Measurements from ENCODE around the gene PPM1N.

The PPM1N gene

DNA sequence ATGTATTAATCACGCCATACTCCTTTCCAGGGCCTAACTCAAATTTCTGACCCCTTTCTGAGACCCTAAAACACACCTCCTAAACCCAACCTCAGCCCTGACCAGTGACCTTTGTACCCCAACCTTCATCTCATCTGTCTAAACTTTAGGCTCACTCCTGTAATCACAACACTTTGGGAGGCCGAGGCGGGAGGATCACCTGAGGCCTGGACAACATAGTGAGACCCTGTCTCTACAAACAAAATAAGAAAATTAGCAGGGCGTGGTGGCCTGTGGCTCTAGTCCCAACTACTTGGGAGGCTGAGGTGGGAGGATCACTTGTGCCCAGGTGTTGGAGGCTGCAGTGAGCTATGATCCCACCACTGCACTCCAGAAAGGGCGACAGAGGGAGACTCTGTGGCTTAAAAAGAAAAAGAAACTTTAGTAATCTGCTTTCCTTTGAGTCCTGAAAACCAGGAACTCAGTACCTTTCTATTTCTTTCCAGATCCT lies 6.1 kb upstream of the PPM1N start:
- DNase-seq (ENCODE audit: low spot score), result no peak

DNA sequence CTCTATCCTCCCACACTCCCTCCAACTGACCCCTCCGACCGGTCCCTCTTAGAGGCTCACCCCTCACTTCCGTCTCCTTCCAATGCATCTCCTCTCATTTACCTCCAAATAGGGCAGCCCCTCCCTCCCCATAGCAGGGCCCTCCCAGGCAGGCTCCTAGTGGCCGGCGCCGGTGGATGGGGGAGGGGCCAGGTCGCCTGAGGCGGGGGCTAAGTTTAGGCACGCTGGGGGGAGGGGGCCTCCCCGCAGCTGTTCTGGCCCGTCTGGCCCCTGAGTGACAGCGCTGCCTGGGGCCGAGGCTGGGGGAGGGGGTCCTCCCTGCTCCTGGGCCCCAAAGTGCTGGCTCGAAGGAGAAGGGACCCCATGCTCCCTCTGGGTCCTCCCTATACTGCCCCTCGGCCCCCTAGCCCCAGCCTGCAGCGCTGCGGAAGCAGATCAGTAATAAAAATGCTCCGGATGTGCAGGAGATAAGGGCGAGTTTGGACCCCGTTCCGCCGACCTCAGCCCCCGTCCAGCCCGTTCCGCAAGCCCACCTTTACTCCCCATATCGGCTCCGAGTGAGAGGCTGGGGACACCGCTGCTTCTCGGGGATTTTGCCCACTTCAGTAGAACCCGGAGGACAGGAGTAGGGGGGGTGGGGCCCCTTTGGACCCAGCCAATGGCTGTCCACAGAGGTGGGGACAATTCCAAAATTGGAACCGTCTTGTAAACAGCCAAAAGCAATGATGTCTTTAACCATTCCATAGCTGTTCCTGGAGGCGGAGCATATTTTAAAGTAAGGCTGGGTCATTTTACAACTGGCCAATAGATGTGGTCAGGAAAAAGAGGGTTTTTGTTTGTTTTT lies 5.4 kb upstream of the PPM1N start:
- DNase-seq (ENCODE audit: low spot score), result no peak

DNA sequence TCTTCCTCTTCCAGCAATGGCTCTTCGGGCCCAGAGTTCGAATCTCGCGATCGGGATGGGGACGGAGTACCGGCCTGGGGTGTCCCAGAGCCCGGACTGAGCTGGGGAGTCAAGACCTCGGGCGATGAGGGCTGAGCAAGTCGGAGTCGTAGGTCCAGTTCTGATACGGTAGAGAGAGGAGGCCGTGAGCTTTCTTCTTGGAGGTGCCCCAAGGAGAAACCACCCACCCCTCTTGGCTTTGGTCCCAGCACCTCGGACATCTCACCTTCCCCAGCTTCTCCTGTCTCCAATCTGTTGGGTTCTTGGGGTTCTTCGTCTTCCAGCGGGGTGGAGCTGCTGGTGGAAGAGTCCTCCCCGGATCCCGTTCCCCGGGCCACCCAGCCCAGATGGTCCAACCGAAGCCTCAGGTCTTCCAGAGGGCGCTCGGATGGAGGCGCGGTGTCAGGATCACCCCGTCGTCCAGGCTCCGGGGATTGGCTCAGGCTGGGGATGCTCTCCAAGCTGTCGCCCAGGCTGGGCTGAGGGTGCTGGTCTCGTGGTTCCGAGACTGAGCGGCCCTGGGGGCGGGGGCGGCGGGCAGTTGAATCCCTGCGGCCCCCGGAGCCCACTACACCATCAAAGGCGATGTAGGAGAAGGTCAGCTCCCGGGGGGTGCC lies 3.9 kb upstream of the PPM1N start:
- DNase-seq (ENCODE audit: low spot score), result no peak

DNA sequence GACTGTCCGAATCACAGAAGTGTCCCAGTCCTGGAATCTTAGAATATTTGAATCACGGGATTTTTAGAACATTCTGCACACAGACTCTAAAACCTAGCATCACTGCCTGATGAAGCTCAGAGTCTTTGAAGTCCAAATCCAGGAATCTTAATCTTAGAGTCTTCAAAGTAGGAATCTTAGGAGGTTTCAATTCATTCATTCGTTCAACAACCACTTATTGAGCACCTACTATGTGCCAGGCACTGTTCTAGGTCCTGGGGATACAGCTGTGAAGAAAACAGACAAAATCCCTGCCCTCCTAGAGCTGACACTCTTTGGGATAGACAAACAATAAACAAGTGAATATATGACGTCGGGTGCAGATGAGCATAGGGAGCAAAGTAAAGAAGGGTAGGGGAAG lies 3.1 kb upstream of the PPM1N start:
- no peak for DNase-seq (ENCODE audit: low spot score)

DNA sequence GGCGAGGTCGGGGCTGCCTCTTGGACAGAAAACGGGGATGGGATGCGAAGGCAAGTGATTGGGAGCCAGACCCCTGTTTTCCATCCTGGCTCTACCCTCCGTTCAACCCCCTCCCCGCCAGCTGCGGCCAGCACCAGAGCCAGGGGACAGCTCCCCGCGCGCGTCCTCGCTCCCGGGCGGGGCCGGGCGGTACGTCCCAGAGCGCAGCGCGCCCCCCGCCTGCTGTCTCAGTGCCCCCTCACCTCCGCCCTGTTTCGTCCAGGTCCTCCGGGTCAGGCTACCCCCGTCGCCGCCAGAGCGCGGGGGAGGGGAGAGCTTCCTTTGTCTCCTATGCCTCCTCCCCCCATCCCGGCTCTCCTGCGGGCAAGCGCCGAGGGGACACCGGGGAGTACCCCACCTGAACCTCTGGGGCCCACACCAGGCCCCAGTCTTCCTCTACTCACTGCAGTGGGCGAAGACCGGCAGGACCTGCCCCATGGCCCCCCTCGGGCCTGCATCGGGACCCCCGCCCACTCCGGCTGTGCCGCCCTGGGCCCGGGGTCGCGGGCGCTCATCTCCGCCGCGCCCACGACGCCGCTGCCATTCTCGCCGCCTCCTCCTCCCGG lies 1.8 kb upstream of the PPM1N start:
- DNase-seq (ENCODE audit: low spot score), result no peak

DNA sequence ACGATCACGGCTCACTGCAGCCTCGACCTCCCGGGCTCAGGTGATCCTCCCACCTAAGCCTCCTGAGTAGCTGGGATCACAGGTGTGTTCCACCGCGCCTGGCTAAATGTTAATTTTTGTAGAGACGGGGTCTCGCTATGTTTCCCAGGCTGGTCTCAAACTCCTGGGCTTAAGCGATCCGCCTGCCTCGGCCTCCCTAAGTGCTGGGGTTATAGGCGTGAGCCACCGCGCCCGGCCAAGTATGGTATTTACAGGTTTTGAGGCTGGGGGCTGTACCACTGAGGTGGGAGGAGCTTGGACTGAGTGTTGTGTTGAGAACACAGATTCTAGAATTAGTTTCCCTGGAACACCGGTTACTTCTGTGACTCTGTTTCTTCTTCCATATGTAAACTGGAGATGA lies 452 bp upstream of the PPM1N start:
- no peak for DNase-seq (ENCODE audit: low spot score)

DNA sequence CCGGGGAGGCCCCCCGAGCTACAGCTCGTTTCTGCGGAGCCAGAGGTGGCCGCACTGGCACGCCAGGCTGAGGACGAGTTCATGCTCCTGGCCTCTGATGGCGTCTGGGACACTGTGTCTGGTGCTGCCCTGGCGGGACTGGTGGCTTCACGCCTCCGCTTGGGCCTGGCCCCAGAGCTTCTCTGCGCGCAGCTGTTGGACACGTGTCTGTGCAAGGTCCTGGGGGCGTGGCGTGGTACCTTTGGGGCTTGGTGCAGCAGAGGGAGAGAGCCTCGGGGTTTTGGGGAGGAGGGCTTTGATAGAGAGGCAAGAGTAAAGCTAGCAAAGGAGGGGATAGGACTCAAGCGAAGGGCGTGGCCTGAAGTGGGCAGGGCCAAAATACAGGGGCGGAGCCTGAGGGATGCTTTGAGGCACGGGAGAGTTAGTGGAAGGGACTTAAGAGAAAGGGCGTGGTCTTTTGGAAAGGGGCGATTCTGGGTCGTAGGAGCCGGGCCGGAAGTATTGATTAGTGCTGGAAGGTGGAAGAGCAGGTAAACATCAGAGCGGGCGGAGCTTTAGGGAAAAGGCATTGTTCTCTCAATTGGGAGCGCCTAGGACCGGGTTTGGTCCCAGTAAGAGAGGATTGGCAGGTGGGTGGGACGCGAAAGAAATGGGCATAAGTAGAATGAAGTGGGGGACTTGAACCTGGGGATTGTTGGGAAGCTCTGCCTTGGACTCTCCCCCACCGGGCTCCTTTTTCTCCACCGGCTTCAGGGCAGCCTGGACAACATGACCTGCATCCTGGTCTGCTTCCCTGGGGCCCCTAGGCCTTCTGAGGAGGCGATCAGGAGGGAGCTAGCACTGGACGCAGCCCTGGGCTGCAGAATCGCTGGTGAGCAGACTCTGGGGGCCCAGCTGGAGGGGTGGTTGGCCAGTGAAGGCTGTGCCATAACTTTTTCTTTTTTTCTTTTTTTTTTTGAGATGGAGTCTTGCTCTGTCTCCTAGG lies 1.2 kb downstream of the PPM1N start:
- DNase-seq (ENCODE audit: low spot score), result no peak

DNA sequence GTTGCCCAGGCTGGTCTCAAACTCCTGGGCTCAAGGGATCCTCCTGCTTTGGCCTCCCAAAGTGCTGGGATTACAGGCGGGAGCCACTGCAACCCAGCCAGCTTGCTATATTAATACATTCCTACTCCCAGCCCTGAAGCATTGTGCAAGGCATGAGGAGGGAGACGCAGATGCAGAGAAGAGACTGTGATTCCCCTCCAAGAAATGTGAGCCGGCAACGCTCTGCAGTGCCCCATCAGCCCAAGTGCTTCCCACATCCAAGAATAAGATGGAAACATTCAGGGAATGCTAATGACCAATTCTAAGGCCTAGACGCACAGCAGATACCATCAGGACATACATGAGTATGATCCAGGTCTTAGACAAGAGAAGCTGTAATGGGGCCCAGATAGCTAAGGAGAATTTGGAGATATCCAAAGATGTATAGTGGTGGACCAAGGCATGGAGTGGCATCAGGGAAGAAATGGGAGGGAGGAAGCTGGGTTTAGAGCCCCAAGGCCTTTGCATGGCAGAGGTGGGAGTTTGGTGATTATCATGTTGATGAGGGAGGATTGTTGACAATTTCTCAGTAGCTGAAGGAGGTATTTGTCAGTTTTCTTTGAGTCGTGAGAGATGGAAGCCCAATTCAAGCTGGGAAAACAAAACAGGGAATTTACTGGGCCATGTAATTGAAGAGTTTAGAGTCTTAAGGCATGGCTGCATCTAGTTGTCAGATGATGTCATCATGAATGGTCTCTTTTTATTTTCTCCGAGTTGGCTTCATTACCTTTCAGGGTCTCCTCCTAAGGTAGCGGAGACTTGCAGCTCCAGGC lies 2.9 kb downstream of the PPM1N start:
- no peak for DNase-seq (ENCODE audit: low spot score)

DNA sequence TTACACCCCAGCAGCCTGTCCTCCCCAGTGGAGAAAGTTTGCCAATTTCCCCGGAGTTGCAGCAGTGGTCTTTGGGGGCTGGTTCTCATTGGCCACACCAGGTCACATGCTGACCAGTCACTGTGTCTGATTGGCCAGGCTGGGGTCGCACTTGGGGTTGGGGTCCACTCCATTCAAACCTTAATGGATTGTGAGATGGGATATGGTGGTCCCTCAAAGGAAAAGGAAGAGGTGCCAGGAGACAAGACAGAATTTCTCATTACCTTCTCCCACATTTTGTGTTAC lies 3.4 kb downstream of the PPM1N start:
- no peak for DNase-seq (ENCODE audit: low spot score)

DNA sequence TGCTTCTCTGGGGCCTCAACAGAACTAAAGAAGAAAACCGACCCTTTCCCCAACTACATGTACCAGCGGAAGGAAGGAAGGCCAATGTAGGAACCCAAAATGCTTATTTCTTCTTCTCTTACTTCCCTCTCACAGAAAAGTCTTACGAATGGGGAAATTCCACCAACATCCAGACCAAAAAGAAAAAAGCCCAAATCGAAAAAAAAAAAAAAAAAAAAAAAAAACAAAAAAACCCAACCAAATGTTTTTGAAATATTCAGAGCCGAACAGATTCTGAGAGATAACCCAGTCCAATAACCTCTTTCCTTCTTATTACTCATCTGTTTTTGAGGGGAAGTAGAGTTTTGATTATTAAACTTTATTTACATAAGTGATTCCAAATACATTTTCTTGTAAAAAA lies 3.9 kb downstream of the PPM1N start:
- no peak for DNase-seq (ENCODE audit: low spot score)

DNA sequence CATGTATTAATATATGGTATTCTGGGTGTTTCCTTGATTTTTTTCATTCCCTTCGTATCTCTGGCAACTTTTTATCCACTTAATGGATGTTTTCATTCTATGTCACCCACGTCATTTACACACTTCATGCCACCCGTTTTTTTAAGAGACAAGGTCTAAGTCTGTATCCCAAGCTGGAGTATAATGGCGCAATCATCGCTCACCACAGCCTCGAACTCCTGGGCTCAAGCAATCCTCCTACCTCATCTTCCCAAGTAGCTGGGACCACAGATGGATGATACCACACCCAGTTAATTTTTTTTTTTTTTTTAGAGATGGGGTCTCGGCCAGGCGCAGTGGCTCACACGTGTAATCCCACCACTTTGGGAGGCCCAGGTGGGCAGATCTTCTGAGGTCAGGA lies 5.7 kb downstream of the PPM1N start:
- no peak for DNase-seq (ENCODE audit: low spot score)

DNA sequence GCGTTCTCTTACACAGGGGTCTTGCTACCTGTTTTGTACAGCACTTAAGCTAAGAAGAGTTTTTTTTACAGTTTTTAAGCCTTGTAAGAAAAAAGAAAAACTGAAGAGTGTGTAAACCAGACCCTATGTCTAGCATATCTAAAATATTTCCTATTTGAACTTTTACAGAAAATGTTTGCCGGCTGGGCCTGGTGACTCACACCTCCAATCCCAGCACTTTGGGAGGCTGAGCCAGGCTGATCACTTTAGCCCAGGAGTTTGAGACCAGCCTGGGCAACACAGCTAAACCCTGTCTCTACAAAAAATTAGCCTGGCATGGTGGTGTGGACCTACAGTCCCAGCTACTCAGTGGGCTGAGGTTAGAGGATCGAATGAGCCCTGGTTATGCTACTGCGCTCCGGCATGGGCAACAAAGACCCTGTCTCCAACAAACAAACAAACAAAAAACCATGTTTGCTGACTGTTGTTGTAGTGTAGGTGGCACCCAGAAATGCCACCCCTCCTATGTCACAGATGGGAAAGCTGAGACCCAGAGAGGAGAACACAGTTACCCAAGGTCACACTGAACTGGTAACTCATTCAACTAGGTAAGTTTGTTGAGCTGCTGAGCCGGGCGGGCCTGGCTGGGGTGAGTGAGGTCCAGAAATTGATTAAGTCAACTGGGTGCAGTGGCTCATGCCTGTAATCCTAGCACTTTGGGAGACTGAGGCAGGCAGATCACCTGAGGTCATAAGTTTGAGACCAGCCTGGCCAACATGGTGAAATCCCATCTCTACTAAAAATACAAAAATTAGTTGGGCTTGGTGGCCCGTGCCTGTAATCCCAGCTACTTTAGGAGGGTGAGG lies 7.1 kb downstream of the PPM1N start:
- DNase-seq (ENCODE audit: low spot score), result no peak

DNA sequence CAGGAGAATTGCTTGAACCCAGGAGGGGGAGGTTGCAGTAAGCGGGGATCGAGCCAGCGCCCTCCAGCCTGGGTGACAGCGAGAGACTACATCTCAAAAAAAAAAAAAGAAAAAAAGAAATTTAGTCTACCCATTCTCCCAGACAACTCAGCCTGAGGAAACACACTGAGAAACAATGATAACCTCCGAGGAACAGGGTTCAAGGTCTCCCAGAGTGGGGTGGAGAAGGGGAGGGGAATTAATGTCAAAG lies 7.7 kb downstream of the PPM1N start:
- DNase-seq (ENCODE audit: low spot score), result no peak

DNA sequence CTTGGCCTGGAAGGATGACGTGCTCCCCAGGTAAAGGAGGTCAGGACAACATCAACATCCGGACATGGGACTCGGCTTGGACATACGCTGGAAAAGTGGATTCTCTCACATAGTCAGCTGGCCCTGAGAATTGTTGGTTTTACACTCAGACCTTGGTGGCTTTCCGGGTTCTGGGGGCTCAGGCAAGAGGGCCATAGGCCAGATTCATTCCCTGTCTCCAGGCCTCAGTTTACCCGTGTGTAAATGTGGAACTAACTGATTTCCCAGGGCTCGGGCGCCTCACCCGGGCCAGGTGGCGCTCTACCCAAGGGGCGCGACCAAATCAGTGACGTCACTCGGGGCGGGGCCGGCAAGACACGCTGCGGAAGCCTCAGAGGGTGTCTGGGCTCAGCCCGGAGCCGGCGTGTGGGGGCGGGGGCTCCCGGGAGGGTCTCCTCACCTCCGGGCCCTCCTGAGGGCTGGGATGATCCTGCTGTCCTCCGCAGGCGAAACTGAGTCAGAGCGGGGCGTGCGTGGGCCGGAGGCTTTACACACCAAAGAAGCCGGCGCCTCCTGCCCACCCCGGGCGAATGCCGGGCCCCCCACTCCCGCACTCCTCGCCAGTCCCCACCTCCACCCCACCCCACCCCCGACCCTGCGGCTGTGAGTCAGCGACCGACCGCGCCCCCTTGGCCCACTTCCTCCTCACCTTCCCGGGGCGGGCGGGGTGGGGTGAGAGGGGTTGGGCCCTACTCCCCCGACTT lies 8.2 kb downstream of the PPM1N start:
- peak; percentile 83 for DNase-seq (ENCODE audit: low spot score)

DNA sequence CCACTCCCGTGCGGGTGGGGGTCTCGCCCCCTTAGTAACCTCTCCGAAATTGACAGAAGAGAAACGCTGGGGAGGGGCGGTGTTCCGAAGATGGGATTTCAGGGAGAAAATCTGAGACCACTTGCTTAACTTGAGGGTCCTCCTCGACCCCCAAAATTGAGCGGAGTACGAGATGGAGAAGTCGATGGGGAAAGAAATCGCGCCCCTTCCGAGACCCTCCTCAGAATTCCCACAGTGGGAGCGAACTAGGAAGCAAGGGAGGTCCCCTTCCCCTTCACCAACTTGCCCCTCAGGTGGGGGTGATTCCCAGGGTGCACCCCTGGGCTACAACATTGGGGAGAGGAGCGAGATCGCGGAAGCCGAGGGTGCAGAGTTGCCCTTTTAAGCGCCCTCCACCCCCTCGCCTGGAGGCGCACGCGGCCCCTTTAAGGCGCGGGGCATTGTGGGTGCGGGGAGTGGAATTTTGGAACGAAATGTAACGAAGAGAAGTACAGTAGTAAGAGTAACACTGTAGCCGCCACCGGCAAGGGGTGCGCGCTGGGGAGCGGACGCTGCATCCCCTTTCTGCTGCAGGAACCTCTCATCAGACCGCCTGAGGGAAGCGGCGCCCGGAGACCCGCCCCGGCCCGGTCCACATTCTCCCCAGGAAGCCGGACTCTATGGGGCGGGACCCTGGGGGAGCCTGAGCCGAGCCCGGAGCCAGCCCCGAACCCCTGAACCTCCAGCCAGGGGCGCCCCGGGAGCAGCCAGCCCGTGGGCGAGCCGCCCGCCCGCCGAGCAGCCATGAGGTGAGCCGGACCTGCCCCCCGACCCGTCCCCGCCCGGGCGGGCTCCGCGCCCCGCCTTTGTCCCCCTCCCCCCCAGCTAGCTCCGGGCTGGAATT lies 9.0 kb downstream of the PPM1N start, which contains the start of gene VASP:
Gene VASP (plus strand): TSS at position 491 of the 883 bp plus-strand sequence. CDS start 293 bp downstream, at position 784.
- DNase-seq (ENCODE audit: low spot score), result peak; percentile 73

DNA sequence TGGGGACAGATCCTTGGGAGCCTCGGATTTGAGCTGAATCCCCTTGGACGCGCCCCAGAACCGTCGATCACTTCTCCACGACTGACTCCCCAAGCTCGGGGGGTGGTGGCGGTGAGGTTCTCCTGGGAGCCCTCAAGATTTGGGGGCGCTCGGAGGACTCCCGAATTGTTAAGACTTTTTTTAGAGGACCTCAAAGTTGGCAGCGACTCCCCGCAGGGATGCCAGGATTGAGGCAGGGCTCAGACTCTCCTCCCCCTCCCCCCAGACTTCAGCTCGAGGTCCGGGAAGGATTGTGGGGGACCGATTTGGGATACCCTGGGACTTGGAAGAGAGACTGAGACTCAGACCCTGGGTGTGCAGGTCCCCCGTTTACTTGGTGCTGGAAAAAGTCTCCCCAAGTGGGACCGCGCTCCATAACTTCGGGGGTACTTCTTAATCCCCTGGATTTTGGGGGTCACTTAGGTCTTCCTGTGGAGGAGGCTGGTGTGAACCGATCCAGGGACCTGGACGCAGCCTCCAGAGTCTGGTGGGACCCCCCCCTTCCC lies 9.7 kb downstream of the PPM1N start:
- DNase-seq (ENCODE audit: low spot score), result no peak

DNA sequence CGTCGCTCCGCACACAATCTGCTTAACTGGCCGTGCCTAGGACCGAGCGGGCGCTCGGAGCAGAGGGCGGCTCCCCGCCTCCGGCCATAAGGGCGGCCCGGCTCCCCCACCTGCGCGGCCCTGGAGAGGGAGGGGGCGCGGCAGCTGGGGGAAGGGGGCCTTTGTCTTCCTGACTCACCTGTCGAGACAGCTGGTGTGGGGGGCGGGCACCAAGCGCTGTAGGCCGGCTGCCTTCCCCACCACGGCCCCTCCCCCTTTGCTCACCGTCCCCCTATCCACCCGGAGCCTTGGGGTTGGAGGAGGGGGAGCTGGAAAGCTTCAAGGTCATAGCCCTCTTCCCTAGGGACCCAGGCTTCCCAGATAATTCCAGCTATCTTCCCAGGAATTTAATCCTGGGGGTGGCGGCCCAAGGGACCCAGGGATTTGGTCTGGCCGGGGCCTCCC lies 10.2 kb downstream of the PPM1N start:
- no peak for DNase-seq (ENCODE audit: low spot score)
